GM23248 (cell line): ENCODE data around the gene SPON2. TPM values are rescaled to one million over a fixed set of nuclear protein-coding genes. Genes with fewer than 3 reads are reported as not detected.

ENCODE experiments used
- DNase-seq: peaks from one replicate; pipeline ENCODE4 v3.0.0-alpha.2; 2015
- H2AFZ ChIP-seq: fragments of 200-600 bp; sonication (generic); 2 replicates; pipeline ENCODE4 v1.6.1; 2016; ENCODE audit warnings: antibody characterized with exemption
- H3F3A ChIP-seq: fragments of 200-600 bp; sonication (generic); 2 replicates; pipeline ENCODE4 v1.6.1; 2016; ENCODE audit warnings: mild to moderate bottlenecking, antibody characterized with exemption, mixed run types; ENCODE audit not compliant: insufficient read depth
- H3K27ac ChIP-seq: fragments of 200-600 bp; sonication (generic); 2 replicates; pipeline ENCODE4 v1.5.1; 2016; ENCODE audit warnings: mild to moderate bottlenecking
- H3K27me3 ChIP-seq: fragments of 200-600 bp; sonication (generic); replicated peaks from 2 replicates; pipeline ENCODE4 v1.6.1; 2016; ENCODE audit warnings: mild to moderate bottlenecking; ENCODE audit not compliant: insufficient read depth
- H3K36me3 ChIP-seq: fragments of 200-600 bp; sonication (generic); 2 replicates; pipeline ENCODE4 v1.6.1; 2016; ENCODE audit warnings: low read depth, mild to moderate bottlenecking
- H3K4me1 ChIP-seq: fragments of 200-600 bp; sonication (generic); 2 replicates; pipeline ENCODE4 v1.6.1; 2016; ENCODE audit warnings: mild to moderate bottlenecking; ENCODE audit not compliant: insufficient read depth
- H3K4me2 ChIP-seq: fragments of 200-600 bp; sonication (generic); one replicate; pipeline ENCODE4 v1.6.1; 2016; ENCODE audit warnings: mild to moderate bottlenecking; ENCODE audit not compliant: unreplicated experiment
- H3K4me3 ChIP-seq: fragments of 200-600 bp; sonication (generic); 2 replicates; pipeline ENCODE4 v1.5.1; 2016; ENCODE audit warnings: mild to moderate bottlenecking
- H3K79me2 ChIP-seq: fragments of 200-600 bp; sonication (generic); 2 replicates; pipeline ENCODE4 v1.6.1; 2016; ENCODE audit warnings: mild to moderate bottlenecking; ENCODE audit not compliant: insufficient read depth
- H3K9ac ChIP-seq: fragments of 200-600 bp; sonication (generic); 2 replicates; pipeline ENCODE4 v1.6.1; 2016; ENCODE audit warnings: mild to moderate bottlenecking
- H3K9me2 ChIP-seq: fragments of 200-600 bp; sonication (generic); 2 replicates; pipeline ENCODE4 v1.6.1; 2016; ENCODE audit warnings: mixed run types, mild to moderate bottlenecking, moderate library complexity; ENCODE audit not compliant: insufficient read depth
- H3K9me3 ChIP-seq: fragments of 200-600 bp; sonication (generic); one replicate; pipeline ENCODE4 v1.6.1; 2017; ENCODE audit warnings: low read depth
- H4K20me1 ChIP-seq: fragments of 200-600 bp; sonication (generic); 2 replicates; pipeline ENCODE4 v1.6.0; 2016; ENCODE audit not compliant: insufficient read depth
- EZH2 ChIP-seq: fragments of 200-600 bp; sonication (generic); IDR thresholded peaks from 2 replicates; pipeline ENCODE4 v1.6.1; 2018; ENCODE audit warnings: antibody characterized with exemption, mild to moderate bottlenecking; ENCODE audit not compliant: insufficient read depth, poor library complexity, severe bottlenecking
- EZH2phosphoT487 ChIP-seq: fragments of 200-600 bp; sonication (generic); IDR thresholded peaks from 2 replicates; pipeline ENCODE4 v1.6.1; 2018; ENCODE audit warnings: antibody characterized with exemption, moderate library complexity, mild to moderate bottlenecking, low read depth; ENCODE audit not compliant: insufficient read depth
- WGBS, 2 experiments: methylation state at CpG; one replicate each; pipeline ENCODE4 v1.1.6; 2015 to 2017; ENCODE audit warnings: low lambda C conversion rate in 2 of 2, low coverage in 1 of 2; ENCODE audit errors: missing lambda C conversion rate in 2 of 2; 5-methylcytosine and 5-hydroxymethylcytosine counted together
- in situ Hi-C: fragments of 300-500 bp; cut with MboI; formaldehyde crosslinking; loops from 2 replicates; pipeline ENCODE4 v1.15.0; 2020
- polyA plus RNA-seq: library from polyadenylated mRNA; unstranded; fragments of >200 nt; fragmentation: Nextera tagmentation; extraction: Ambion mirVana; gene quantifications from 2 replicates; pipeline ENCODE4 v1.2.1, GENCODE V29; 2016
- total RNA-seq: library from RNA; depleted of rRNA; stranded (reverse); fragments of >200 nt; shearing (Covaris generic); gene quantifications from 2 replicates; pipeline ENCODE4 v1.2.3, GENCODE V29; 2014; rRNA removed

The SPON2 gene
- 3.4 and 6.2 TPM in 2 replicates for total RNA-seq
- polyA plus RNA-seq = 5.3 and 5.7 TPM in 2 replicates

DNA sequence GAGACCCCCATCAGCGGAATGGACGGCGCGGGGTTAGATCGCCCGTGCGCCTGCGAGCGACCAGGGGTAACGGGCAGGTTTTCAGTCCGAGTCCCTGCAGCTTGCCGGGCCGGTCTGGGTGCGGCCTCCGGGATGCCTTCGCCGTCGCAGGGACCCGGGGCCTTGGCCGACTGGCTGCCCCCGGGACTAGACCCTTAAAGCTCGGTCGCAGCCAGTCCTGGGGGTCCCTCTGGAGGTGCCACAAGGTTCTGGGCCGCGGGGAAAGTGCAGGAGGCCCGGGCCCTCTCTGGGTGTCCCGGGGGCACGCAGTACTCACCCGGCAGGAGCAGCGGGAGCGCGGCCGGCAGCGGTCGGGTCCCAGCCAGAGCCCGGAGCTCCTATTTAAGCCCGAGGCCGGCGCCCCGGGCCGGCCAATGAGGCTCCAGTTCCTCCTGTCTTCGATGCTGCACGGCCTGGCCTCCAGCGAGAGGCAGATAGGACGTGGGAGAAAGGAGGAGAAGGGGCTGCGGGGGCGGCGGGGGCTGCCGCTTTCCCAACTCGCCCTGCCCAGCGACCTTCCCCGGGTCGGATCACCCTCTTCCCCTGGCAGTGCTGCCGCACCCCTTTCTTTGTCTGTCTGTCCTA lies at the start of gene SPON2:
SPON2 (minus strand) TSS at position 356 of the 624 bp plus-strand sequence.
- H3F3A ChIP-seq = no peaks in the 10 kb centered on the region
- no peaks in the 10 kb centered on the region for H3K36me3 ChIP-seq
- H3K9me2 ChIP-seq = no peaks in the 10 kb centered on the region
- DNase-seq = peak; percentile 44
- 0 out of 2 replicates have a peak within 1 kb of the TSS, but pooled peaks have one; percentile 40 for H3K9ac ChIP-seq
- H3K79me2 ChIP-seq = no peaks in the 10 kb centered on the region
- TF ChIP-seq EZH2phosphoT487 = no peak
- TF ChIP-seq EZH2 = peak; percentile 95
- 0 out of 2 replicates have a peak within 1 kb of the TSS, but pooled peaks have one; percentile 26 for H3K4me3 ChIP-seq
- H3K27ac ChIP-seq = no peak within 1 kb of the TSS
- peak within 1 kb of the TSS; percentile 20 for H2AFZ ChIP-seq
- H3K27me3 ChIP-seq = peaks cover 10% of the 10 kb centered on the region
- peaks cover 8% of the 10 kb centered on the region; the same call in 1 of the 2 replicates for H3K4me1 ChIP-seq
- H4K20me1 ChIP-seq = no peaks in the 10 kb centered on the region
- no peaks in the 10 kb centered on the region for H3K9me3 ChIP-seq
- peak within 1 kb of the TSS; percentile 4 for H3K4me2 ChIP-seq
- 8 to 10% methylated on average over 38 to 44 of the region's 54 CpGs for WGBS, 2 experiments
- in situ Hi-C loops = no loop called here

DNA sequence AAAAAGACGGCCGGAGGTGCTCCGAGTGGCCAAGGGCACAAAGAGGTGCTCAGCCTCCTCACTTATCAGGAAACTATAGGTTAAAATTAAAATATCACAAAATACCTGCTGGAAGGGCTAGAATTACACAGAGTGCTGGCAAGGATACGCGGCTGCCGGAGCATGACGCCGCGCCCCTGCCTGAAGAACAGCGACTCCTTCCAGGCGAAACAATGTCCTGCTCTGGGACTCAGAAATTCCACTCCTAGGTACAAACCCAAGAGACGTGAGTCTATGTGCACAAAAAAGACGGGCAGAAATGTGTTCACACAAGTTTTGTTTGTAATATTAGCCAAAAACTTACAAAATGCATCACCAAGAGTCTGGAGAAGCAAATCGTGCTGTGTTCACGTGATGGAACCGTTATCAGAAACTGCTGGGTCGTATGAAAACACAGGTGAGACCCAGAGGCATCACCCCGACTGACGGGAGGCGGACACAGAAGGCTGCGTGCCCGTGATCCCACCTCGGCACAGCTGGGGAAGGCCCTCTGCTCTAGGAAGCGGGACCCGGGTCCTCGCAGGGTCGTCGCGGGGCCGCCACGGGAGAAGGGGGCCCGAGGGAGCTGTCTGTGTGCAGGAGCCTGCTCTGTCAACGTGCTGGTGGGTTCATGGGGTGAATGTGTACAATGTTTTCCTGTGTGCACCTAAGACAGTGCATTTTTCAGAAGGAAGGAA lies 48.9 kb upstream of the SPON2 start:
- in situ Hi-C loops = no loop called here
- peaks cover 14% of the 10 kb centered on the region; the same call in 1 of the 2 replicates for H3K36me3 ChIP-seq

DNA sequence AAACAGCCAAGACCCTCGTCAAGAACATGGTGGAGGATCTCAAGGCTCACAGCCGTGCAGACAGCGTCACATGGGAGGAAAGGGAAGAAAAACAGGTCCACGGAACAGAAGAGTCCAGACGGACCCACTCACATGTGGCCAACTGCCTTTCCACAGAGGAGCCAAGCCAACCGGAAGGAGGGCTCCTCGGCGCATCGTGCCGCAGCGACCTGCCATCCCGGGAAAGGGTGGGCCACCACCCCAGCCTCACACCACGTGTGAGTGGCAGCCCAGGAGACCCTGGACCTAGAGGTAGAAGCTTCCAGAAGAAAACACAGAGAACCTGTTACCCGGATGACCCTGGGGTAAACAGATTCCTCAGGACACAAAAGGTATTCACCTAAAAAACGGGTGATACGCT lies 48.2 kb upstream of the SPON2 start:
- TF ChIP-seq EZH2 (no peak), EZH2phosphoT487 (no peak)
- no peak for DNase-seq
- in situ Hi-C loops = no loop called here

More for the DNA sequence above, 48.9 kb upstream of the SPON2 start:
- Histone ChIP-seq H2AFZ (no peak overlapping the region), H3K9me2 (no peaks in the 10 kb centered on the region), H3K79me2 (peaks cover 7% of the 10 kb centered on the region), H3K27ac (no peak overlapping the region), H3K4me2 (no peak overlapping the region), H4K20me1 (no peaks in the 10 kb centered on the region), H3K9me3 (no peaks in the 10 kb centered on the region), H3K4me1 (no peaks in the 10 kb centered on the region), H3K4me3 (no peak overlapping the region), H3F3A (no peaks in the 10 kb centered on the region), H3K9ac (no peak overlapping the region), H3K27me3 (no peaks in the 10 kb centered on the region)
- DNase-seq = no peak
- 94% methylated on average over 33 of the region's 33 CpGs for WGBS, 2 experiments
- TF ChIP-seq EZH2phosphoT487 (no peak), EZH2 (no peak)

DNA sequence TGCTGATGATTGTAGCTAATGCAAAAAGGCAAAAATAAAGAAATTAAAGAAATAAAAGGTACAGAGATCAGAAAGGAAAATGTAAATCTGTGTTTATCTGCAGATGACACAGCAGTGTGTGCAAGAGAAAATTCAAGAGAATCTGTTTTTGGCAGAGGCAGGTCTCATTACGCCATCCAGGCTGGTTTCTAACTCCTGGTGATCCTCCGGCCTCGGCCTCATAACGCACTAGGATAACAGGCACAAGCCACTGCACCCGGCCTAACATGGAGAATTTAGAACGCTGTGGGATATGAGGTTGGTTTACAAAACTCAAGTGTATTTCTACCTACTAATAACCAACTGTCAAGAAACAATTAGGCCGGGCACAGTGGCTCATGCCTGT lies 47.2 kb upstream of the SPON2 start:
- peaks cover 11% of the 10 kb centered on the region; the same call in 1 of the 2 replicates for H3K36me3 ChIP-seq

More for the DNA sequence above, 48.2 kb upstream of the SPON2 start:
- Histone ChIP-seq H3K9me2 (no peaks in the 10 kb centered on the region), H2AFZ (no peak overlapping the region), H3K27me3 (no peaks in the 10 kb centered on the region), H3K36me3 (peaks cover 14% of the 10 kb centered on the region; the same call in 1 of the 2 replicates), H3K4me1 (no peaks in the 10 kb centered on the region), H3K4me3 (no peak overlapping the region), H3F3A (no peaks in the 10 kb centered on the region), H3K9ac (no peak overlapping the region), H4K20me1 (no peaks in the 10 kb centered on the region), H3K27ac (no peak overlapping the region), H3K4me2 (no peak overlapping the region), H3K79me2 (peaks cover 7% of the 10 kb centered on the region), H3K9me3 (no peaks in the 10 kb centered on the region)
- WGBS, 2 experiments = 90 to 92% methylated on average over 9 to 16 of the region's 16 CpGs

More for the DNA sequence above, 47.2 kb upstream of the SPON2 start:
- Histone ChIP-seq H3K4me3 (no peak overlapping the region), H3K27ac (no peak overlapping the region), H3K9me2 (no peaks in the 10 kb centered on the region), H3K79me2 (peaks cover 7% of the 10 kb centered on the region), H3K9me3 (no peaks in the 10 kb centered on the region), H2AFZ (no peak overlapping the region), H3K27me3 (no peaks in the 10 kb centered on the region), H4K20me1 (no peaks in the 10 kb centered on the region), H3F3A (no peaks in the 10 kb centered on the region), H3K9ac (no peak overlapping the region), H3K4me1 (no peaks in the 10 kb centered on the region), H3K4me2 (no peak overlapping the region)
- in situ Hi-C loops = no loop called here
- WGBS, 2 experiments = 91 to 92% methylated on average over 7 of the region's 7 CpGs
- TF ChIP-seq EZH2 = no peak
- no peak for TF ChIP-seq EZH2phosphoT487
- no peak for DNase-seq
